Esophagus muscularis mucosa (tissue), 4 donors: ENCODE data around the gene BICRA.

Source experiments
- EP300 ChIP-seq: sonication (generic); formaldehyde crosslinking; IDR thresholded peaks from one replicate; pipeline ENCODE4 v1.6.1; 2017; ENCODE audit warnings: antibody characterized with exemption
- POLR2A ChIP-seq: fragments of 450-650 bp; IDR thresholded peaks from one replicate; pipeline ENCODE4 v1.6.1; 2017; ENCODE audit warnings: antibody characterized with exemption, moderate library complexity, mild to moderate bottlenecking, low read depth
- TF ChIP-seq, protein P1 (sequence below), 3 experiments: fragments of 200-600 bp in 2 of 3; fragments of 450-650 bp in 1 of 3; sonication (generic) in 2 of 3; IDR thresholded peaks; one replicate each; pipeline ENCODE4 v1.5.1; 2017 to 2019; ENCODE audit warnings: antibody characterized with exemption in 3 of 3, mild to moderate bottlenecking in 2 of 3, moderate library complexity in 1 of 3

DNA sequence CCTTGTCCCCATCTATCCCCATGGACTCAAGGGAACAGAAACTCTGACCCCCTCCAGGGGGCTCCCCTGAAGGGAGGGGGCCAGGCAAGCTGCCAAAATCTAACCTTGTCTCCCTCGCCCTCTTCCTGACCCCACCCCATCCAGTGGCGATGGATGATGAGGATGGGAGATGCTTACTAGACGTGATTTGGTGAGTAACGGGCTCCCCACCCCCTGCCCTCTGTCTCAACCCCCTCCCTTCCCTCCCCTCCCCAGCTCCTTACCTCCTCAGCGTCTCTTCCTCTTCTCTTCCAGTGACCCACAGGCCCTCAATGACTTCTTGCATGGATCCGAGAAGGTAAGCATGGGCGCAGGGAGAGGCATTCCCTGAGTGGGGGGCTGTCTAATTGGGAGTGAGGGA is 64.5 kb downstream of the BICRA start:
- TF ChIP-seq, protein P1, sequence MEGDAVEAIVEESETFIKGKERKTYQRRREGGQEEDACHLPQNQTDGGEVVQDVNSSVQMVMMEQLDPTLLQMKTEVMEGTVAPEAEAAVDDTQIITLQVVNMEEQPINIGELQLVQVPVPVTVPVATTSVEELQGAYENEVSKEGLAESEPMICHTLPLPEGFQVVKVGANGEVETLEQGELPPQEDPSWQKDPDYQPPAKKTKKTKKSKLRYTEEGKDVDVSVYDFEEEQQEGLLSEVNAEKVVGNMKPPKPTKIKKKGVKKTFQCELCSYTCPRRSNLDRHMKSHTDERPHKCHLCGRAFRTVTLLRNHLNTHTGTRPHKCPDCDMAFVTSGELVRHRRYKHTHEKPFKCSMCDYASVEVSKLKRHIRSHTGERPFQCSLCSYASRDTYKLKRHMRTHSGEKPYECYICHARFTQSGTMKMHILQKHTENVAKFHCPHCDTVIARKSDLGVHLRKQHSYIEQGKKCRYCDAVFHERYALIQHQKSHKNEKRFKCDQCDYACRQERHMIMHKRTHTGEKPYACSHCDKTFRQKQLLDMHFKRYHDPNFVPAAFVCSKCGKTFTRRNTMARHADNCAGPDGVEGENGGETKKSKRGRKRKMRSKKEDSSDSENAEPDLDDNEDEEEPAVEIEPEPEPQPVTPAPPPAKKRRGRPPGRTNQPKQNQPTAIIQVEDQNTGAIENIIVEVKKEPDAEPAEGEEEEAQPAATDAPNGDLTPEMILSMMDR (IDR thresholded peaks at IDR 0.05) = no peak
- no peak for TF ChIP-seq POLR2A
- no peak for TF ChIP-seq EP300
